HG03521 (cell line): ENCODE results near the gene CENPB.
"Not testable (repeated sequence)": the region's sequence is repeated elsewhere in the genome, so short reads cannot be mapped to it uniquely, and the experiment has no call there.

Experiments used
- ATAC-seq: cut with Tn5 transposase; IDR thresholded peaks from one replicate; pipeline ENCODE4 v1.9.1; 2021; ENCODE audit warnings: mild to moderate bottlenecking, moderate library complexity; ENCODE audit not compliant: unreplicated experiment

The CENPB gene, protein sequence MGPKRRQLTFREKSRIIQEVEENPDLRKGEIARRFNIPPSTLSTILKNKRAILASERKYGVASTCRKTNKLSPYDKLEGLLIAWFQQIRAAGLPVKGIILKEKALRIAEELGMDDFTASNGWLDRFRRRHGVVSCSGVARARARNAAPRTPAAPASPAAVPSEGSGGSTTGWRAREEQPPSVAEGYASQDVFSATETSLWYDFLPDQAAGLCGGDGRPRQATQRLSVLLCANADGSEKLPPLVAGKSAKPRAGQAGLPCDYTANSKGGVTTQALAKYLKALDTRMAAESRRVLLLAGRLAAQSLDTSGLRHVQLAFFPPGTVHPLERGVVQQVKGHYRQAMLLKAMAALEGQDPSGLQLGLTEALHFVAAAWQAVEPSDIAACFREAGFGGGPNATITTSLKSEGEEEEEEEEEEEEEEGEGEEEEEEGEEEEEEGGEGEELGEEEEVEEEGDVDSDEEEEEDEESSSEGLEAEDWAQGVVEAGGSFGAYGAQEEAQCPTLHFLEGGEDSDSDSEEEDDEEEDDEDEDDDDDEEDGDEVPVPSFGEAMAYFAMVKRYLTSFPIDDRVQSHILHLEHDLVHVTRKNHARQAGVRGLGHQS

DNA sequence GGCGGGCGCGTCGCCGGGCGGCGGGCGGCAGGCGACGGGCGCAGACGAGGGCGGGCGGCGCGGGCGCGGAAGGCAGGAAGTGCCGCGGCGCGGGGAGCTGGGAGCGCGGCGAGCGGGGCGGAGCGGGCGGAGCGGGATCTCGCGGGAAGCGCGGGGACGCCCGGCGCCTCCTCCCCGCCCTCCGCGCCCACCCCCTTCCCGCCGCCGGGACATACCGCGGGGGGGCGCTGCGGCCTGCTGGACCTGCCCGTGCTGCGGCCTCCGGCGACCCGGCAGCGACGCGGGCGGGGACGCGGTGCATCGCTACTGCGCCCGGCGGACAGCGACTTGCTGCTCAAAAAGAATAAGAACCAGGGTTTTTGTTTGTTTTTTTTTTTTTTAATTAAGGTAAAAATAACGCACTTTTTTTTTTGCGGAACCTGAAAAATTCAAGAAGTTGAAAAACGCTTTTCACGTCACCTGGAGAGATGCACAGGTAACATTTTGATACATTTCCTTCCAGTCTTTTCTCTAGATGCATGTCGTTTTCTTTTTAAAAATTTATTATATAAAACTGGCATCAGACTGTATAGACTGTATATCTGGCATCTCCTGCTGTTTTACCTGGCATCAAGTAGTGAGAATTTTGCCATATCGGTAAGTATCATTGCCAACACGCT is at the start of gene CENPB:
TSS of gene CENPB (minus strand) at position 76 of the 659 bp plus-strand sequence. CDS start 257 bp downstream, outside the sequence.
- ATAC-seq: peak; percentile 82

- no peak for ATAC-seq
Measured at GRCh38 chr20:3836132-3836531, 49.6 kb upstream of the CENPB start.

GRCh38 chr20:3829891-3830290 is 43.4 kb upstream of the CENPB start:
- not testable (repeated sequence) for ATAC-seq

- ATAC-seq: no peak
Measured at GRCh38 chr20:3828798-3829197, 42.3 kb upstream of the CENPB start.

DNA sequence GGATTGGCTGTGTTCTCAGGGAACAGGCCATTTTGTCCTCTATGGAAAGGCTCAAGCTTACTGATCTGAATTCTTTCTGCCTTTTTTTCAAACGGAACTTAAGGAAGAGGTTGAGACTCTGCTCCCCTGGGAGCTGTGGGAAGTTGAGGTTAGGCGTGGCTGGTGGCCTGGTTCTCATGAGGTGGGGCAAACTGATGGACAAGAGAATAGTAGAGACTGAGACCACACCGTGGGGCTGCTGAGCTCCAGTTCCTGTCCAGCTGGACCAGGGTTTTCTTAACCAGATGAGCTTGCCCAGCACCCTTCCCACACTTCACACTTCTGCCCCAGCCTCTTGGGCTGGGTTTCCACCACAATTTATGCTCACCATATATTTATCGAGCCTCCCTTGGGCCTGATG is 39.9 kb upstream of the CENPB start:
- no peak for ATAC-seq

GRCh38 chr20:3825526-3825925 is 39.0 kb upstream of the CENPB start:
- ATAC-seq: no peak

DNA sequence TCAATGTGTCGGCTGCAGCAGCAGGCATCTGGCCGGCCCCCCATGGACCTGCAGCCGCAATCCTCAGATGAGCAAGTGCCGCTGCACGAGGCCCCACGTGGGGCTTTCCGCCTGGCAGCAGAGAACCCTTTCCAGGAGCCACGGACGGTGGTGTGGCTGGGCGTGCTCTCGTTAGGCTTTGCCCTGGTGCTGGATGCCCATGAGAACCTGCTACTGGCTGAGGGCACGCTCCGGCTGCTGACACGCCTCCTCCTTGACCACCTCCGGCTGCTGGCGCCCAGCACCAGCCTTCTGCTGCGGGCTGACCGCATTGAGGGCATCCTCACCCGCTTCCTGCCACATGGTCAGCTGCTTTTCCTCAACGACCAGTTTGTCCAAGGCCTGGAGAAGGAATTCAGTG is 37.3 kb upstream of the CENPB start:
- no peak for ATAC-seq

DNA sequence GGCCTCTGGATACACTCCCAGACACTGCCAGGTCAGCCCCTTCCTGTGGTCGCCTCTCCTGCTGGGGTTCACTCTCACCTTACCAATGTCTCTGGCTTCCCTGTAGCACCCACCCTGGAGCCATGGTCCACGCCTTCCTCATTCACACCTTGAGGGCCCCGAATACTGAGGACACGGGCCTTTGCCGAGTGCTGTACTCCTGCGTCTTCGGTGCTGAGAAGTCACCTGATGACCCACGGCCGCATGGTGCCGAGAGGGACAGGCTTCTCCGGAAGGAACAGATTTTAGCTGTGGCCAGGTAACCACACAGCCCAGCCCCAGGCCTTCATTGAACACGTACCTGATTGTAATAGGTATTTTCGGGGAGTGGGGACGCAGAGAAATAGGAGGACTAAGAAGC is 35.5 kb upstream of the CENPB start:
- no peak for ATAC-seq

DNA sequence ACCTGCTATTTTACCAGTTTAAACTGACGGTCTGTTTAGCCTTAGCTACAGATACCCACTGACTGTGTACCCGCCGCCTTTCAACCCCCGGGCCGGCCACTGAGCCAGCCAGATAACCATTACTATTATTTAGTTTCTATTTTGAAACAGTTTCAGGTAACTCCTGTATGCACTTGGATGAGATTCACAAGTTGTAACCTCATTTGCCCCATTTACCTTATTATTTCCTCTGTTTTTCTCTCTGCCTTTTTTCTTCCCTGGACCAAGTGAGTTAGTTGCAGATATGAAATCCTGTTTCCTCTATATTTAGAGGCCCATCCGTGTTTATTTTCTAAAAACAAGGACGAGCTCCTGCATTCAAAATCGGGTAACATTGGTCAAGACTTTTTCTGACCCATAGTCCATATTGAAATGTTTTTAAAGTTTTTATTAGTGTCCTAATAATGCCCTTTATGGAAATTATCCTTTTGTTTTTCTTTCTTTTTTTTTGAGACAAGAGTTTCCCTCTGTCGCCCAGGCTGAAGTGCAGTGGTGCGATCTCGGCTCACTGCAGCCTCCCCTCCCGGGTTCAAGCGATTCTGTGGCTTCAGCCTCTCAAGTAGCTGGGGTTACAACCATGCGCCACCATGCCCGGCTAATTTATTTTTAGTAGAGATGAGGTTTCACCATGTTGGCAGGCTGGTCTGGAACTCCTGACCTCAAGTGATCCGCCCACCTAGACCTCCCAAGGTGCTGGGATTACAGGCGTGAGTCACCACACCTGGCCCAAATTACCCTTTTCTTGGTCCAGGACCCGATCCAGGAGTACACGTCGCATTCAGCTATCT is 34.6 kb upstream of the CENPB start:
- ATAC-seq: no peak

GRCh38 chr20:3820048-3820900 is 33.7 kb upstream of the CENPB start, which contains the start of gene AP5S1:
AP5S1 (plus strand) TSS chr20:3820547; CDS start chr20:3822118, 1,571 bp downstream.
- ATAC-seq: peak; percentile 77

- ATAC-seq: no peak
Measured at GRCh38 chr20:3819411-3820047, 33.0 kb upstream of the CENPB start.

DNA sequence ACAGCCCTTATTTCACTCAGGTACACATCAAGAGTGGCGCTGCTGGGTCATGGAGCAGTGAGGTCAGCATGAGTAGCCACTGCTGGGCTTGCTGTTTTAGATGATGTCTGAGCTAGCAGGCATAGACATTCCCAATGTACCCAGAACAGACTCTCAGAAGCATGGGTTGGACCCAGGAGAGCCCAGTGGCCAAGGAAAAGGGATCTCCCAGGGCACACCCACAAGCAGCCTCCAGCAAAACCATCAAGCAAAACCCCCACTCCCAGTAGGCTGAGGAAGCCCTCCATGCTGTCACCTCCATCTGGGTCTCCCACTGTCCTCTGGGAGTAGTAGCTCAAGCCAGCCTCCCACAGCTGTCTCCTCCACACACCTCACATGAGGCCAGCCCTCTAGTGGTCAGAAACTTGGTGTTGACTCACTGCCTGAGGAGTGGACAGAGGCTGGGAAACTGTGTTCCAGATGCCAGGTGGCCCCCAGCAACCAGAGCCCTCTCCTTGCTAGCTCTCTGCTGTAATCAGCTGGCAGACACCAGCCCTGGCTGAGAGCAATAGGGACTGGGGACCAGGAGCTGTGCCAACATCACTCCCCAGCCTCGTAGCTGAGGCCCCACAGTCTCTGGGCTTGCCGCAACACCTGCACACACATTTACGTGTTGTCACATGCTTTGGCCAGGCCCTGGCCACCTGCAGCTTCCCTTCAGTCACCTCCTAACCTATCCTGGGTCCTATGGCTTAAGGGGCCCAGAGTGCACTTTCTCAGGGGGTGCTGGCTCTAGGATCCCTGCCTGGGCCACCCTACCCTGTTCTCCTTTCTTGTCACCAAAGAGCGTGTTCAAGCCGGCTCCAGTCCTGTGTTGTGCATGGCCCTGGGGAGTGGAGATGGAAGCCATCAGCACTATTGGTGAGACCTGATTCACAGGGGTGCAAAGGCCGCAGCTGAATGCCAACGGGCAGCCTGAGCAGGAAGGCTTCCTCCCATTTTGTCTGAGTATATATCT is 31.9 kb upstream of the CENPB start:
- no peak for ATAC-seq

DNA sequence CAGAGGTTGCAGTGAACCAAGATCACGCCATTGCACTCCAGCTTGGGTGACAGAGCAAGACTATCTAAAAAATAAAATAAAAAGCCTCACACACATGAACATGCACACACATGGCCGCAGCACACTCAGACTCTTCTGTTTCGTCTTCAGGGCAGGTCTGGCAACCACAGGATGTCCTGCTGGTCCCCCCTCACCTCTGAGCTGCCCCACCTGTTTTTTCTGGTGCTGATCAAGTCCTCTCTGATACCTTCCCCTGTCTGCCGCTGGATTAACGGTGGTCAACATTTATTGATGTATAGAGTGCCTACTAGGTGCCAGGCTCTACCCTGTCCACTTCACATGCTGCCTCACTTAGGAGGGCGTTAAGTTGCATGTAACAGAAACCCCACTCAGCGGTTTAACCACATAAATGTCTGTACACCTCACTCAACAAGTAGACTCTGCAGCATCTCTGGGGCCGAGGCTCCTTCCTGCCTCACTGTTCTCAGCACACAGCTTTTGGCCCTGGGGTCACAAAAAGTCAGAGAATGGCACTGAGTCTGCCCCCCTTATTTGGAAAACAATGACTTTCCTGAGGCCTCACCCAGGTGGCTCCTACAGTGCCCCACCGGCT is 29.3 kb upstream of the CENPB start:
- ATAC-seq: no peak

- ATAC-seq: no peak
Measured at GRCh38 chr20:3814928-3815495, 28.5 kb upstream of the CENPB start.

GRCh38 chr20:3813848-3814581 is 27.5 kb upstream of the CENPB start:
- no peak for ATAC-seq

DNA sequence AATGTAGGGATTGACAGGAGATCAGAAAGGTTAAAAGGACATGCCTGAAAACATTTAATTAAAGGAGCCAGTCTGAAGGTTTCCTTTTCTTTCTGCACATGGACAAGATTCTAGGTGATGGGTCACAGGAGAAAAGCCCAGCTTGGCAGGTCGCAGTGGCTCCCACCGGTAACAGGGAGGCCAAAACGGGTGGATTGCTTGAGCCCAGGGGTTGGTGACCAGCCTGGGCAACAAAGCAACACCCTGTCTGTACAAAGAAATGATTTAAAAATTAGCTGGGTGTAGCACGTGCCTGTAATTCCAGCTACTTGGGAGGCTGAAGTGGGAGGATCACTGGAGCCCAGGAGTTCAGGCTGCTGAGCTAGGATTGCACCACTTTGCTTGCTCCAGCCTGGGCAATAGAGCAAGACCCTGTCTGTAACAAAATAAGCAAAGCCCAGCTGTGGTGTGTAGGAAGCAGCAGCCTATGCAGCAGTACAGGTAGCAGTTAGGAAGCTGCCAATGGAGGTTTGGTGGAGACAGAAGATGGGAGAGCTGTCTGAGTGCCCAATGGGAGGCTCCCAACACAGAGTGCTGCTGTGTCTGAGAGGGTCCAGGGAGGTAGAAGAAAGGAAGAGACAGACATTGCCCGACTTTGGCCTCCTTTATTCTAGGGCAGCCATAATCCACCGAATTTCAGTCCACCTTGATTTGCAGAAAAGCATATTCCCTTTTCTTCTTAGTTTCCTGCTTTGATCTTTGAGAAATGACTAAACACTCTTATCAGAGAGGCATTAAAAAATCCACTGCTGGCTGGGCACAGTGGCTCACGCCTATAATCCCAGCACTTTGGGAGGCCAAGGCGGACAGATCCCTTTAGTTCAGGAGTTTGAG is 26.7 kb upstream of the CENPB start:
- ATAC-seq: no peak
